ENCODE measurements around the gene MMP24.

DNA sequence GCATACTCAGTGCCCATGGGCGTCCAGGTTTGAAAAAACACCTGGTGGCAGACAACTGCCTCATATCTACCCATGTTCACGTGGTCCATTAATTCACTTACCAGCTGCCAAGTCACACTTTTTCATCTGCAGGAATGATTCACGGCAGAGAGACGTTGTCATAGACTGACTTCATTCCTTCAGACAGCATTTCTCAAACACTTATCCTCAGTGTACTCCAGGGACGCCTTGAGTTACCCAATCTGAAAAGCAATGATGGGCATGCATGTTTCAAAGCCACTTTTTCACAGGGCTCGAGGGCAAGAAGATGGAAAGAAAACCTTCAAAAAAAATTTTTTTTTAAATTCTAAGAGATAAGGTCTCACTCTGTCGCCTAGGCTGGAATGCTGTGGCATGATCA is 45.4 kb downstream of the MMP24 start:
- TF ChIP-seq, protein P1, sequence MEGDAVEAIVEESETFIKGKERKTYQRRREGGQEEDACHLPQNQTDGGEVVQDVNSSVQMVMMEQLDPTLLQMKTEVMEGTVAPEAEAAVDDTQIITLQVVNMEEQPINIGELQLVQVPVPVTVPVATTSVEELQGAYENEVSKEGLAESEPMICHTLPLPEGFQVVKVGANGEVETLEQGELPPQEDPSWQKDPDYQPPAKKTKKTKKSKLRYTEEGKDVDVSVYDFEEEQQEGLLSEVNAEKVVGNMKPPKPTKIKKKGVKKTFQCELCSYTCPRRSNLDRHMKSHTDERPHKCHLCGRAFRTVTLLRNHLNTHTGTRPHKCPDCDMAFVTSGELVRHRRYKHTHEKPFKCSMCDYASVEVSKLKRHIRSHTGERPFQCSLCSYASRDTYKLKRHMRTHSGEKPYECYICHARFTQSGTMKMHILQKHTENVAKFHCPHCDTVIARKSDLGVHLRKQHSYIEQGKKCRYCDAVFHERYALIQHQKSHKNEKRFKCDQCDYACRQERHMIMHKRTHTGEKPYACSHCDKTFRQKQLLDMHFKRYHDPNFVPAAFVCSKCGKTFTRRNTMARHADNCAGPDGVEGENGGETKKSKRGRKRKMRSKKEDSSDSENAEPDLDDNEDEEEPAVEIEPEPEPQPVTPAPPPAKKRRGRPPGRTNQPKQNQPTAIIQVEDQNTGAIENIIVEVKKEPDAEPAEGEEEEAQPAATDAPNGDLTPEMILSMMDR (conservative IDR thresholded peaks at IDR 0.05 in 1 of 2, IDR thresholded peaks at IDR 0.05 in 1 of 2; ENCODE audit: low read depth in 1 of 2, low read length in 2 of 2): no peak
- TF ChIP-seq EZH2 (IDR thresholded peaks at IDR 0.05; ENCODE audit: low read length, missing control alignments): no peak

Measured in fibroblast of lung (primary cell).